Bone marrow (tissue), 2 donors: ENCODE results near the gene TNIP2.
"Not testable (repeated sequence)": the region's sequence is repeated elsewhere in the genome, so short reads cannot be mapped to it uniquely, and the experiment has no call there.

Experiments
- DNase-seq, 2 donors: peaks; one replicate each; lab custom pipeline; 2025; lab: John Stamatoyannopoulos, UW

Gene TNIP2

DNA sequence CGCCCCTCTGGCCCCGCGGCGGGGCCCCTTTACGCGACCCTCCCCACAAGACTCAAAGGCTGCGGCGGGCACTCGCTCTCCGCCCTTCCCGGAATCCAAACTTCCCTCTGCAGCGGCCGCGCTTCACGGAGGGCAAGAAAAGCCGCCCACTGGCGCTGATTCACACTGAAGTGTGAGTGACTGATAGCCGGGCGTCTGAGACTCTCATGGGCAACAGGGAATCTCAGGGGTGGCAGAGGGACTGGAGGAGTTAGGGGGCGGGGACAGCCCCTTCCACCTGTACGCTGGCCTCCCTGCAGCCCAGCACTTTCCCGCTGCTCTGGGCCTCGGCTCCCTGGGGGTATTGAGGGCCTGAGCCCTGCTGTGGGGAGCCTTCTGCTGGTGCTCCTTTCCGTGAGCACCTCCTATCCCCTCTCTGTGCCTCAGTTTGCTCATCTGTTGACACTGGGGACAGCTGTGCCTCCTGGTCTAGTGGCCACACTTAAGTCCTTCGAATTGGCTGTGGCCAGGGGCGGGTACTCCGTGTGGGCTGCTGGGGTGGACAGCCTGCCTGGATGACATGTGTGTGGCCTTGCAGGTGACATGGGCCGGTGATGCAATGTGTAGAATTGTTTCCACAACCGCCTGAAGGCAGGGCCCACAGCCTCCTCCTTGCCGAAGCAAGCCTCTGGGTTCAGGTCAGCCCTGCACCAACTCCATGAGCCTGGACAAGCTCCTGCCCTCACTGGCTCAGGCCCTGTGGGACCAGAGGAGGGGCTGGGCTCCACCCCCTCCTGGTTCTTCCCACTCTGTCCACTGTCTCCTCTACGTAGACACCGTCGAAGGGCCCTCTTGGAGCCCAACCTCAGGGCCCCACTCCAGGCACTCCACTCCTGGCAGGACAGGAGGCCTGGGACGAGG, 37.7 kb upstream of the TNIP2 start:
- no peak for DNase-seq

DNA sequence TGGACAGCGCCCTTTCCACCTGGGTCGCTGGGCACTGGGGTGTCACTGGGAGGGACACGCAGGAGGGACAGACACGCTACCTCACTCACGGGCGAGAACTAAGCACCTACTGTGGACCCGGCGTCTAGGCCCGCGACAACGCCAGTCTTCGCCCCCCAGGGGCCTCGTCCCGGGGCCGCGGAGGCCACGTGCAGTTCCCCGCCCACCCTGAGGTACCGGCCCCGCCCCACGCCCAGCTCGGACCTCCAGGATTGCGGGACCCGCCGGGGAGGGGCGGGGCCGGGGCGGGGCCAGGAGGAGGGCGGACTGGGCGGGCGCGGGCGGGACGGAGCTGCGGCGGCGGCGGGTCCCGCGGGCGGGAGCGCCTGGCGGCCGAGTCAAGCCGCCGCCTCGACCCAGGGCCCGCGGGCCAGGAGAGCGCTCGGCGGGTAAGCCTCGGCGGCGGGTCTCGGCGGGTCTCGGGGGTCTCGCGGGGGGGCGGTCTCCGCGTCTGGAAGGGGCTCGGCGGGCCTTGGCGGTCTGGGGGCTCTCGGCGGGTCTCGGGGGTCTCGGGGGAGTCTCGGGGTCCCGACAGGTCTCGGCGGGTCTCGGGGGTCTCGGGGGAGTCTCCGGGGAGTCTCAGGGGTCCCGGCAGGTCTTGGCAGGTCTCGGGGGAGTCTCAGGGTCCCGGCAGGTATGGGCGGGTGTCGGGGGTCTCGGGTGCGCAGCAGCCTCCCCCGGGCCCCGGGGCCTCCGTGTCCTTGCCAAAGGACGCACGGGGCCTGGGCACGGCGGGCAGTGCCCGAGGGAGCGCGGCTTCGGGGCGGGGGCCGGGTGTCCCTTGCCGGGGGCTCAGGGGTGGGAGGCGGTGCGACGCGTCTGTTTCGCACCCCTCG, 36.8 kb upstream of the TNIP2 start, which contains the start of gene SH3BP2:
Gene SH3BP2, plus strand, starts transcription at position 375 of the 875 bp plus-strand sequence. CDS start 27,533 bp downstream, outside the sequence.
- DNase-seq, result peak in 1 of 2 donors; percentile 45

DNA sequence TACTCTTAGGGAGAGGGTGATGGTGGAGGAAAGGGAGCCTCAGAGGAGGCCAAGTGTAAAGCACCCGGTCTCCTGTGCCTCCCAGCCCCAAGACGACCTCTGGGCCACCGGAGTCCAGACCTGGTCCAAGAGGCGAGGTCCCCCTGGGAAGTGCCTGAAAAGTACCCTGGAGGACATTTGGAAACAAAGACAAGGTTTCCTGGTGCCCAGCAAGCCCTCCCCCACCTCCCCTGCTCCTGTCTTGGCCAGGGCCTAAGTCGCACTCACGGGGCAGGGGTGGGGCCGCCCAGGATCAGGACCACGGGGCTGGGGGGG, 36.2 kb upstream of the TNIP2 start:
- DNase-seq, result no peak

DNA sequence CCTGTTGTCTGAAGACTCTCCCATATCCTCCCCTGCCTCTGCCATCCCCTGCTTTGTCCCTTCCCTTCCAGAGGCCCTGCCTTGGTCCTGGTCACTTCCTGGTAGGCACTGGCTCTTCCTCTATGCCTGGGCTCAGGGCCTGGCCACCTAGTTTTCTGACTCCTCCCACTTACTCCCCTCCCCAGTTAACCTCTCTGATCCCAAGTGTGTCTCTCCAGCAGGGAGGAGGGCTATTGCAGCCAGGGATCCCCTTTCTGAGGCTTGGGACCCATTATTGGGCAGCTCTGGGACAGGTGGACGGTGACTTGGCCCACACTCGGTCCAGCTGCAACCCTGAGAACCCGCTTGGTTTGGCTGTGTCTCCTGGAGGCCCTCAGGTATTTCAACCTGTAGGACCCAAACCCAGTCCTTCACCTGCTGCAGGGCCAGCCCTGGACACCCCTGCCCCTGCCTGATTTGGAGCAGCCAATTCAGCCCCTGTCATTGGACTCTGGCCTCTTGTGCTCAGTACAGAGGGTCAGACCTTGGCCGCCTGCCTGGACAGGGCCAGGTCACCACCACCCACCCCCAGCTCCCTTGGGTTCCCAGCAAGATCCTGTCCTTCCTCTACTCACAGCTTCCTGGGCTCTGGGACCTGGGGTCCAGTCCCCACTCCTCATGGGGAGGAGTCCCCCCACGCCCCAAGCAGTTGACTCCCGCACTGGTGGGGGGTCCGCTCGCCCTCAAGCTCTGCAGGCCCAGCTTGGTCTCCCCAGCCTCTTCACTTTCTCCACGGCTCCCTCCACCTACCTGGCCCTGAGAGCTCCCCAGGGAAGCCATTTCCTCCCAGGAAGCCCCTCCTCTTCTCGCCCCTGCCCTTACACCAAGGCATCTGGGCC, 35.6 kb upstream of the TNIP2 start:
- DNase-seq, result no peak

DNA sequence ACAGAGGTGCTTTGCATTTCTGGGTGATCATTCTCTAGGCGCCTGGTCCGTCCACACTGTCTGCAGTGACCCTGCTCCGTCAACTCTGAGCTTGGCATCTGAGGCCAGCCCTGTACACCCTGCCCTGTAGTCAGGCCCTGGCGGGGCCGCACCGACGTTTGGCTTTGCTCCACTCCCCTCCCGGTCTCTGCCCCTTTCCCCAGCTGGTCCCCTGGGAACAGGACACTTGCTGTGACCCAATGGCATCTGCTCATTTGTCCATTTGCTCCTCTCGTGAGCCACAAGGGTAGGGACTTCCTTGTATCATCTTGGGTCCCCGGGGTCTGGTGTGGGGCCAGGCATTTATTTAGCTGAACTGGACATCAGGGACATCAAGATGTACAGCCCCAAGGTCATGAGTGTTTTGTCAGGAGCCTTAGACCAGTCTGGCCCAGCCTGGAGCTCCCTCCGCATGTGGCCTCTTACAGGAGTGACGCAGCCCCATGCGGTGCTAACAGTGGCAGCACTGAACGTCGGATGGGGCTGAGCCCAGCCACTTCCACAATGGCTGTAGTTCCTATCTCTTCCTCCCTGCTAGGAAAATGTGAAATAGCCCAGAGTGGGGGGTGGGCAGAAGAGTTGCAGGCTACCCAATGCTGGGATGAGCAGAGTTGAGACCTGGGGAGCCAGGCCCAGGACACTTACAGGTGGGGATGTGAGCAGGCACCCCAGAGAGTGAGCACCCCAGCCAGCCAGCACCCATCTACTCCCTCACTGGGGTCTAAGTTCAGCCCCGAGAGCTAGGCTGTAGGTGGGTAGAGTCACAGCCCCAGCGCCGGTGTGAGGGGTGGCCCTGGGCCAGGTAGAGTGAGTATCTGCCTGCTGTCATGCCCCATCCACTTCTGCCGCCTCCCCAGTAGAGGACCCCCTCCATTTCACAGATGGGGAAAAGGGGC, 34.7 kb upstream of the TNIP2 start:
- no peak for DNase-seq

DNA sequence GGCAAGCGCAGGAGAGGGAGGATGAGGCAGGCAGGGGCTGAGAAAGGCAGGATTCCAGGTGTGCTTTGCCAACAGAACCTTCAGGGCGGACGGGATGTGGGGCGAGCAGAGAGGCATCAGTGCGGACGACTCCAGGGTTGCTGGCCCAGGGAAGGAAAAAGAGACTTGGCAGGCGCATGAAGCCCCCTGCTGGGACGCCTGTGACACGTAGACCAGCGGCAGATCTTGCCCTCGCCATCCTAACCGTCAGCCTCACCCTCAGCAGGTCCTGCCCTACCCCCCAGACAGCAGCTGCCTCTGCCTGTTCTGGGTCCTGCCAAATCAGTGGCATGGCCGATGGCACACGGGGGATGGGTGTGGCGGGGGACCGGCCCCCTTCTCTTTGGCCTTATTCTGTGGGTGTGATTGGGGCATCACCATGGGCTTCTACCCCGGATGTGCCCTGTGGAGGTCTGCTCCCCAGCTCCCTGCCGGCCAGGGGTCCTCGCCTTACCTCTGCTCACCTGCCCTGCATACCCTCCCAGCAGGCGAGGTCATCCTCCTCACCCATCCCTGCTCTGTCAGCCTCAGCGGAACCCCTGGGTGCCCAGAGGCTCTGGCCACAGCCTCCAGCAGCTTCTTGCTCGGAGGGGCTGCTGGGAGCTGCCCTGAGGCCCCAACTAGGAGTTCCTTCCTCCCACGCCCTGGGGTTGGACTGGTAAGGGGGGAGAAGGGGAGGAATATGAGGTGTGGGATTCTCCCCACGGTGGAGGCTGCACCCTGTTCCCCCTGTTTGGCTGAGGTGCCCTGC, 33.9 kb upstream of the TNIP2 start:
- no peak for DNase-seq

DNA sequence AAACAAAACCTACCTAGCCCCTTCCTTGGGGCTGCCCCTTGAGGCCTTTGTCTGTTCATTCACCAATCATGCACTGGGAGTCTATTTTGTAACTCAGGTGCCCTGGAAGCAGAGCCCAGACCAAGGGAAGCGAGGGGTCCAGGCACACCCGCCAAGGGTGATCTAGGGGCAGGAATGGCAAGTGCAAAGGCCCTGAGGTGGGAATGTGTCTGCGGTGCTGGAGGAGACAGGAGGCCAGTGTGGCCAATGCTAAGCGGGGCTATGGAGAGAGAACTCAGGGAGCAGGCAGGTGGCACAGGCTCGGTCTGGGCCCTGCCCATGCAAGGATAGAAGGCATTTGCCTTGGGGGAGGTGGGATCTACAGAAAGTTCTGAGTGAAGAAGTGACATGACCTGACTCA, 33.2 kb upstream of the TNIP2 start:
- no peak for DNase-seq

DNA sequence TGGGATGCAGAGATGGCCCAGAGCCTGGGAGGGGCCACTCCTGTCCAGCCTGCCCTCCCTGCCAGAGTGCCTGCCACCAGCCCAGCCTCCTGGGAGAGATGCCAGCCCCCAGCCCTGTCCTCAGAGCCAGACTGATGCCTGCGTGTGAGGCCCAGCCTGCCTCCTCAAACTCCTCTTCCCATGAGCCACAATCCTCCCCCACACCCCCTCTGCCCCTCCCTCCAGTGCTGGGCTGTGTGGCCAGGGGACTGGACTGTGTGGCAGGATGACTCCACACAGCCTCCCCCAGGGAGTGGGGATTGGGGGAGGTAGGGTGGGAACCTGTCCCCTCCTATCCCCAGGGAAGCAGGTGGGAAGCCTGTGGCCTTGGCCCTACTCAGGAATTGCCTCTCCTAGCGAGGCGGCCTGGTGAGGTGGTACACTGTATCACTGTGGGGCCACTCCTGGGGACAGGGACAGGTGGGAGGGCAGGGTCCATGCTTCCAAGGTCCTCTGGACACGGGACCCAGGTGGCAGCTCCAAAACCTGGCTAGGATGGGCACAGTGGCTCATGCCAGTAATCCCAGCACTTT, 32.5 kb upstream of the TNIP2 start:
- DNase-seq, result no peak

DNA sequence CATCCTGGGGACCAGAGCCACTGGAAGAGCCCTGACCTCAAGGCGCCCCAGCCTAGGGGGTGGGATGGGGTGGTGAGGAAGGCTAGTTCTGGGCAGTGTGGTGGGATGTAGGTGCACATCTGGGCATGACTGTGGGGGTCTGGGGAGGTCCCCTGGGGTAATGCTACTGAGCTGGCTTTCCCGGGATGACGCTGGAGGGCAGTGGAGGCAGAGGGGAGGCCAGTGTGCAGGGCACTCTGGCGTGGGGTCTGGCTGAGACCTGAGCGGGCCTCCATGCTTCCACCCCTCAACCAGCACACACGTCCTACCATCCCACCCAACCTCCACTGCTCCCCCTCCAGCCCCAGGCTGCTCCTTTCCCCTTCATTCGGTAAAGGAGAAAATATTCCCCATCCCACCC, 32.0 kb upstream of the TNIP2 start:
- no peak for DNase-seq

DNA sequence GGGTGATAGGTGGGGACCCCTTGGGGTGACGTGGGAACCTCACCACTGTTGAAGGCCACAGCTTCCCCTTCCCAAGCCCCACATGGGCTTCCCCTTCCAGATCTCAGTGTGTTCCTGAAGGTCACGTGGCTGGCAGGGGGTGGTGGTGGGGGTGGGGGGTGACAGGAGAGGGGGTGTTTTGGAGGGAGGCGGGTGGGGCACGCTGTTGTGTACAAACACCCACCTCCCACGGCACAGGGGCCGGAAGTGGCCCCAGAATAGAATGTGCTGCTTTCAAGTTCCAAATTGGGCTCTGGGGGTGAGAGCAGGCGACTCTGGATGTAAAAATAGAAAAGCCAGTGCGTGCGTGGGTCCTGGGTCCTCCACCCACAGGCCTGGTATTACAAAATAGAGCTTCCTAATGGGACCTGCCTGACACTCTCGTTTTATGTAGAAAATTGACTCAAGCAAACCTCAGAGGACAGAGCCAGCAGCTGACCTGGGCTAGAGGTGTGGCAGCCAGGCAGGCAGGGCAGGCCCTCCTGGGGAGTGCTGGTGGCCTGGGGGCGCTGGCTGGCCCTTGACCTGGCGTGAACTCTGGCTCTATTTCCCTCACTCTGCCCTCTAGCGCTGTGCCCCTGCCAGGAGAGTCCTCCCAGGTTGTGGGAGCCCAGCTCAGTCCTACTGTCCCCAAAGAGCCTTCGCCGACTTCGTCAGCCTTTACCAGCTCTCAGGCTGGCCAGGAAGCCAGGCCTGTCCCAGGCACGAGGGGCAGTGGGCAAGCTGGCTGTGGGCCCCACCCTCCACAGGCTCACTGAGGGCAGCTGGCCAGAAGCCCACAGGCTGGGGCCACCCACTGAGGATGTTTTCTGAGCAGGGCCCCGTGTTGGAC, 31.3 kb upstream of the TNIP2 start:
- peak; percentile 69 to 91 for DNase-seq

DNA sequence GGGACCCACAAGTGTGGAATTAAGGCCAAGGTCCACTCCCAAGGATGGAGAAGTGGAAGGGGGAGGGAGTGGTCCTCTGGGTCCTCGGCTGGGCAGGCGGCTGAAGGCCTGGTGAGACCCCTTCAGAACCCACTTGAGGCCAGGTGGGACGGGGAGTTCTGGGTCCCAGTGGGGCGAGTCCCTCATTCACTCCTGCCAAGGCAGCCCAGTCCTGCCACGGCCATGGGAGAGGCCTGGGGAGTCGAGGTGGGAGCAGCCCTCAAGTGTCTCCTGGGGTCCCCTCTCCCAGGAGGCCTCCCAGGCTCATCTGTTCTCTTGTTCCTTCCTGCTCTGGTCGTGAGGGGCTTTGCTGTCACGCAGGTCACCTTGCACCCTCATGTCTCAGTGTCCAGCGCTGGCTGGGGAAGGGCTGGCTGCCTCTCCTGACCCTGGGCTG, 30.7 kb upstream of the TNIP2 start:
- no peak for DNase-seq

DNA sequence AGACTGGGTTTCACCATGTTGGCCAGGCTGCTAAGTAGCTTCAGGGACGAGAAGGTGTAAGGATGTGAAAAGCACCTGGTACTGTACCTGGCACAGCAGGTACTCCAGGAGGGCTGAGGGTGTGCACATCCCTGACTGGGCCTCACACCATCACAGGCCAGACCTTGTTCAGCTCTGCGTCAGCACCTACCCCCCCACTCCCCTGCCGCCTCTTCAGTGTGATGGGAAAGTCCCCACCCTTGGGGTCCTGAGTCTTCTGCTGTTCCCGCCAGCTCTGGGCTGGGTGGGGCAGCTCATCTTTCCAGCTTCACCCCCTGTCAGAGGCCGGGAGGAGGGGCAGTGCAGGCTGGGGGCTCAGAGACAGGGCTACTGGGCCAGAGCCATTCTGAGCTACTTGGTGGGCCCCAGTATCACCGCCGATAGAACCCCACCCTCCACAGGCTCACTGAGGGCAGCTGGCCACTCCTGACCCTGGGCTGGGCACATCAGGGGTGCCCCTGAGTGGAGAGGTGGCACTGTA, 30.1 kb upstream of the TNIP2 start:
- DNase-seq, result no peak

DNA sequence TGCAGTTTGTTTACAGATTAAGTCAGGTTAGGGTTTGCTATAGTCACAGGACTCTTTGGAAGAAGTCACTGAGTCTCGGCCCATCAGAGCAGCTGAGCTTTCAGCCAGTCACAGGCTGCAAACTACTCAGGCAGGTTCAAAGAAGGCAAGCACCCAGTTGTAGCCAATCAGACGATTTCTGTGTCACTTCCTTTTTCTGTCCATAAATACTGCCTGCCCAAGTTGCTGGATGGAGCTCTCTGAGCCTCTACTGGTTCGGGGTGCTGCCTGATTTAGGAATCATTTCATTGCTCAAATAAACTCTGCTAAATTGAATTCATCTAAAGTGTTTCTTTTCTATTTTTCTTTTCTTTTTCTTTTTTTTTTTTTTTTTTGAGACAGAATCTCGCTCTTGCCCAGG, 29.5 kb upstream of the TNIP2 start:
- DNase-seq, result peak in 1 of 2 donors; percentile 39

DNA sequence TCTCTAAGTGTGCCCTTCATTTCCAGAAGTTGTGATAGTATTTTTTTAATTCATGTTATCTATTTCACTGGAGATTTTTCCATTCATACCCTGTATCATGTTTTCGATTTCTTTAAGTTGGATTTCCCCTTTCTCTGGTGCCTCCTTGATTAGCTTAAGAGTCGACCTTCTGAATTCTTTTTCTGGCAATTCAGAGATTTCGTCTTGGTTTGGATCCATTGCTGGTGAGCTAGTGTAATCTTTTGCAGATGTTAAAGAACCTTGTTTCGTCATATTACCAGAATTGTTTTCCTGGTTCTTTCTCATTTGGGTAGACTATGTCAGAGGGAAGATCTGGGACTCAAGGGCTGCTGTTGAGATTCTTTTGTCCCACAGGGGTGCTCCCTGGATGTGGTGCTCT, 27.7 kb upstream of the TNIP2 start:
- no peak for DNase-seq

DNA sequence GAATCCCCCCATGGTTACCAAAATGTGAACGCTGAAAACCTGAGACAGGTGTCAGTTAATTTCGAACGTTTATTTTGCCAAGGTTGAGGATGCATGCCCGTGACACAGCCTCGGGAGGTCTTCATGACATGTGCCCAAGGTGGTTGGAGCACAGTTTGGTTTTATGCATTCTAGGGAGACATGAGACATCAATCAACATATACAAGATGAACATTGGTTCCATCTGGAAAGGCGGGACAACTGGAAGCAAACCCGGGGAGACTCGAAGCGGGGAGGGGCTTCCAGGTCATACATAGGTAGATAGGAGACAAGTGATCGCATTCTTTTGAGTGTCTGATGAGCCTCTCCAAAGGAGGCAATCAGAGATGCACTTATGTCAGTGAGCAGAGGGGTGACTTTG, 25.8 kb upstream of the TNIP2 start:
- DNase-seq, result no peak

DNA sequence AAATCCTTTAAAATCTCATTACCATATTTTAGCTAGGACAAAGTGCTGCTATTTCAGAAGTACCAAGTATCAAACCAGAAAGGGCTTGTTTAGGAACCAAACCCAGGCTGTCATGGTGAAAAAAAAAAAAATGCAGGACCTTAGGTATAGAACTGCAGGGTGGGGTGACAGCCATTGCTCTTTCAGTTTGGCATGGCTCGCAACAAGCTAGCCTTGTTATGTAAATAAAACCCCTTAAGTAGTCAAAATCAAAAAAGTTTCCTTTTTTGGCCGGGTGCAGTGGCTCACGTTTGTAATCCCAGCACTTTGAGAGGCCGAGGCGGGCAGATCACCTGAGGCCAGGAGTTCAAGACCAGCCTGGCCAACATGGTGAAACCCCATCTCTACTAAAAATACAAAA, 24.5 kb upstream of the TNIP2 start:
- not testable (repeated sequence) for DNase-seq

DNA sequence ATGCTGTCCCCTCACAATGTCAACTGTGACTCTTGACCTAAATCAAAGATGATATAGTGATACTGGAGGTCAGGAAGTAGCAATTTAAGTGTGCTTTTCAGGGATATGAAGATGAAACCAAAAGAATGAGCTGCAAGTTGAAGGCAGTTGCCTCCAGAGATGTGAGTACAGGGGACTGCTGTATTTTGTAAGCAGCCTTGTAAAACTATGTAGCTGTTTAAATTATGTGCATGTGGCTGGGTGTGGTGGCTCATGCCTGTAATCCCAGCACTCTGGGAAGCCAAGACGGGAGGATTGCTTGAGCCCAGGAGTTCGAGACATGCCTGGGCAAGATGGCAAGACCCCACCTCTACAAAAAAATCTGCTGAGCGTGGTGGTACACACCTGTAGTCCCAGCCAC, 15.1 kb upstream of the TNIP2 start:
- DNase-seq, result no peak

DNA sequence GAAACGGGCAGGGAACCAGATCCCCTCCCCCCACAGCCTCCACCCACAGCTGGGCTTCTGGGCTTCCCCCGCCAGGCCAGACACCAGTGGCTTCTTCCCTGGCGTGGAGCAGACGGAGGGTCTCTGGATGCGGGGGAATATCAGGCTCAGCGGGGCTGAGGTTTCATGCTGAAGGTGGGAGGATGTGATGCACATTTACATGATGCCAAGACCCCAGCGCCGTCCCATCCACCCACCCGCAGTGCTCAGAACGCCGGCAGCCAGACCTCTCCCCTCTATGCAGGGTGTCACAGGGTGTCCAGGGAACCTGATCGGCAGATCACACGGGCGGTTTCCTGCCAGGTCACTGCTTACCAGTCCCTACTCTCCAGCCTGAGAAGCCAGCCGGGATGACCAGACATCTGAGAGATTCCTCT, 12.8 kb upstream of the TNIP2 start:
- DNase-seq, result no peak
